ENCODE data around the gene UBE2E1.

- TF ChIP-seq POLR2A (IDR thresholded peaks at IDR 0.05), result no peak
- TF ChIP-seq, protein P1, sequence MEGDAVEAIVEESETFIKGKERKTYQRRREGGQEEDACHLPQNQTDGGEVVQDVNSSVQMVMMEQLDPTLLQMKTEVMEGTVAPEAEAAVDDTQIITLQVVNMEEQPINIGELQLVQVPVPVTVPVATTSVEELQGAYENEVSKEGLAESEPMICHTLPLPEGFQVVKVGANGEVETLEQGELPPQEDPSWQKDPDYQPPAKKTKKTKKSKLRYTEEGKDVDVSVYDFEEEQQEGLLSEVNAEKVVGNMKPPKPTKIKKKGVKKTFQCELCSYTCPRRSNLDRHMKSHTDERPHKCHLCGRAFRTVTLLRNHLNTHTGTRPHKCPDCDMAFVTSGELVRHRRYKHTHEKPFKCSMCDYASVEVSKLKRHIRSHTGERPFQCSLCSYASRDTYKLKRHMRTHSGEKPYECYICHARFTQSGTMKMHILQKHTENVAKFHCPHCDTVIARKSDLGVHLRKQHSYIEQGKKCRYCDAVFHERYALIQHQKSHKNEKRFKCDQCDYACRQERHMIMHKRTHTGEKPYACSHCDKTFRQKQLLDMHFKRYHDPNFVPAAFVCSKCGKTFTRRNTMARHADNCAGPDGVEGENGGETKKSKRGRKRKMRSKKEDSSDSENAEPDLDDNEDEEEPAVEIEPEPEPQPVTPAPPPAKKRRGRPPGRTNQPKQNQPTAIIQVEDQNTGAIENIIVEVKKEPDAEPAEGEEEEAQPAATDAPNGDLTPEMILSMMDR (IDR thresholded peaks at IDR 0.05 in 8 of 11, conservative IDR thresholded peaks at IDR 0.05 in 3 of 11), result no peak
These were observed 20.8 kb downstream of the UBE2E1 start for GRCh38 chr3:23826382-23827064.
